OCI-LY3 (cell line): ENCODE results near the gene KLK7.

Source experiments
- H2AFZ ChIP-seq: fragments of 200-600, 300-600 bp; shearing (Covaris generic); 2 replicates; pipeline ENCODE4 v1.6.0; 2014; ENCODE audit warnings: antibody characterized with exemption, low read depth, low read length
- H3K27ac ChIP-seq: fragments of 200-600, 300-600 bp; sonication (generic); 2 replicates; pipeline ENCODE4 v1.5.1; 2014; ENCODE audit warnings: mild to moderate bottlenecking, low read length, moderate library complexity, mixed read lengths
- H3K27me3 ChIP-seq: fragments of 200-600, 300-600 bp; sonication (generic); 2 replicates; pipeline ENCODE4 v1.6.1; 2014; ENCODE audit warnings: low read depth, low read length, mixed read lengths
- H3K36me3 ChIP-seq: fragments of 200-600, 300-600 bp; sonication (generic); replicated peaks from 2 replicates; pipeline ENCODE3; 2014; ENCODE audit warnings: low read depth, low read length, mixed read lengths
- H3K4me1 ChIP-seq: fragments of 300-600, 200-600 bp; sonication (generic); 2 replicates; pipeline ENCODE4 v1.6.1; 2014; ENCODE audit warnings: low read length, mixed read lengths
- H3K4me2 ChIP-seq: fragments of 200-600, 300-600 bp; sonication (generic); 2 replicates; pipeline ENCODE4 v1.6.1; 2014; ENCODE audit warnings: low read length, mixed read lengths
- H3K4me3 ChIP-seq: fragments of 300-600, 200-600 bp; sonication (generic); 2 replicates; pipeline ENCODE4 v1.5.1; 2014; ENCODE audit warnings: antibody characterized with exemption, mild to moderate bottlenecking, low read length, moderate library complexity
- H3K79me2 ChIP-seq: fragments of 300-600, 200-600 bp; shearing (Covaris generic); 2 replicates; pipeline ENCODE4 v1.6.1; 2014; ENCODE audit warnings: mild to moderate bottlenecking, low read length, mixed read lengths
- H3K9ac ChIP-seq: fragments of 300-600, 200-600 bp; shearing (Covaris generic); 2 replicates; pipeline ENCODE4 v1.6.0; 2014; ENCODE audit warnings: mild to moderate bottlenecking, low read length, moderate library complexity
- H3K9me3 ChIP-seq: fragments of 200-600, 300-600 bp; shearing (Covaris generic); 2 replicates; pipeline ENCODE4 v1.6.1; 2014; ENCODE audit warnings: low read length, mixed read lengths; ENCODE audit not compliant: insufficient read depth
- H4K20me1 ChIP-seq: fragments of 200-600, 300-600 bp; sonication (generic); 2 replicates; pipeline ENCODE4 v1.6.1; 2016; ENCODE audit warnings: low read length, mixed read lengths; ENCODE audit not compliant: insufficient read depth
- EZH2phosphoT487 ChIP-seq: fragments of 200-600 bp; shearing (Covaris generic); IDR thresholded peaks from 2 replicates; pipeline ENCODE4 v1.6.1; 2018; ENCODE audit warnings: antibody characterized with exemption, mixed run types, low read depth
- TF ChIP-seq, protein P1 (sequence below): fragments of 200-600, 300-600 bp; sonication (generic); IDR thresholded peaks from 2 replicates; pipeline ENCODE4 v1.5.1; 2014; ENCODE audit warnings: antibody characterized with exemption, low read length, low read depth

KLK7 gene

DNA sequence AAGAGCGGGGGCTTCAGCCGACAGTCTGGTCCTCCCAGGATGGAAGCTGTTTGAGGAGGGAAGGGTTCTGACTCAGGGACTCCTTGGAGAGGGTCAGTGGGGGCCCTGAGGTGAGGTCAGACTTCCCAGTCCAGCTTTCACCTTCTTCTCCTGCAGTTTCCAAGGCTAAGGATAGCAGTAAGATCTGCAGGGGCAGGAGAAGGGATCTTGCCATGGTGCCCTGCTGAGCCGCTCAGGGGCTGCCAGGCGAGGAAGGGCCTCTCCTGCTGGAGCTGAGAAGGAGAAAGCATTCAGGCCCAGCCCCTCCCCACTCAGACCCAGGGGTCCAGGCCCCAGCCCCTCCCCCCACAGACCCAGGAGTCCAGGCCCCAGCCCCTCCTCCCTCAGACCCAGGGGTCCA, 1.5 kb downstream of the KLK7 start:
- H4K20me1 ChIP-seq: no peaks in the 10 kb centered on the region
- no peak for TF ChIP-seq EZH2phosphoT487
- TF ChIP-seq, protein P1, sequence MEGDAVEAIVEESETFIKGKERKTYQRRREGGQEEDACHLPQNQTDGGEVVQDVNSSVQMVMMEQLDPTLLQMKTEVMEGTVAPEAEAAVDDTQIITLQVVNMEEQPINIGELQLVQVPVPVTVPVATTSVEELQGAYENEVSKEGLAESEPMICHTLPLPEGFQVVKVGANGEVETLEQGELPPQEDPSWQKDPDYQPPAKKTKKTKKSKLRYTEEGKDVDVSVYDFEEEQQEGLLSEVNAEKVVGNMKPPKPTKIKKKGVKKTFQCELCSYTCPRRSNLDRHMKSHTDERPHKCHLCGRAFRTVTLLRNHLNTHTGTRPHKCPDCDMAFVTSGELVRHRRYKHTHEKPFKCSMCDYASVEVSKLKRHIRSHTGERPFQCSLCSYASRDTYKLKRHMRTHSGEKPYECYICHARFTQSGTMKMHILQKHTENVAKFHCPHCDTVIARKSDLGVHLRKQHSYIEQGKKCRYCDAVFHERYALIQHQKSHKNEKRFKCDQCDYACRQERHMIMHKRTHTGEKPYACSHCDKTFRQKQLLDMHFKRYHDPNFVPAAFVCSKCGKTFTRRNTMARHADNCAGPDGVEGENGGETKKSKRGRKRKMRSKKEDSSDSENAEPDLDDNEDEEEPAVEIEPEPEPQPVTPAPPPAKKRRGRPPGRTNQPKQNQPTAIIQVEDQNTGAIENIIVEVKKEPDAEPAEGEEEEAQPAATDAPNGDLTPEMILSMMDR: no peak
- no peak overlapping the region for H3K4me2 ChIP-seq

DNA sequence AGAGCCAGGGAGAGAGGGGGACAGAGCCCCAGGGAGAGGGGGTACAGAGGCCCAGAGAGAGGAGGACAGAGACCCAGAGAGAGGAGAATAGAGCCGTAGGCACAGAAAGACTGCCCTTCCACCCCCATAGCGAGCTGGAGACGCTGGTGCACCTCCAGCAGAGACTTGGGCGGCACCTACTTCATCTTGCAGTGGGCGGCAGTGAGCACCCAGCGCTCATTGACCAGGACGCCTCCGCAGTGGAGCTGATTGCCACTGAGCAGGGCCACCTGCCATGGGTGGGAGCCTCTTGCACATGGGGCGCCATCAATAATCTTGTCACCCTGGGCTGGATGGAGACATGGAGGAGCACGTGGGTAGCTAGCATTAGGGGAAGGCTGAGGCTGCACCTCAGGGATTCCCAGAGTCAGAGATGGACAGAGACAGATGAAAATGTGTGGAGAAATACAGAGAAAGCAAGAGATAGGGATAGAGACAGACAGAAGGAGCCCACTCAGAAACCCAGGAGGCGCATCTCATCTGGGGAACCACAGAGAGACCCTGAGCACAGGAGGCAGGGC, 2.0 kb downstream of the KLK7 start:
- TF ChIP-seq, protein P1: no peak
- no peak for TF ChIP-seq EZH2phosphoT487
- H3K36me3 ChIP-seq: no peaks in the 10 kb centered on the region

More for the DNA sequence above, 1.5 kb downstream of the KLK7 start:
- no peak overlapping the region for H3K27ac ChIP-seq
- H3K36me3 ChIP-seq: no peaks in the 10 kb centered on the region
- peaks cover 28% of the 10 kb centered on the region for H3K27me3 ChIP-seq
- no peak overlapping the region for H3K9ac ChIP-seq
- no peak overlapping the region for H2AFZ ChIP-seq
- no peaks in the 10 kb centered on the region for H3K79me2 ChIP-seq
- no peak overlapping the region for H3K4me3 ChIP-seq
- H3K4me1 ChIP-seq: no peaks in the 10 kb centered on the region
- no peaks in the 10 kb centered on the region for H3K9me3 ChIP-seq

DNA sequence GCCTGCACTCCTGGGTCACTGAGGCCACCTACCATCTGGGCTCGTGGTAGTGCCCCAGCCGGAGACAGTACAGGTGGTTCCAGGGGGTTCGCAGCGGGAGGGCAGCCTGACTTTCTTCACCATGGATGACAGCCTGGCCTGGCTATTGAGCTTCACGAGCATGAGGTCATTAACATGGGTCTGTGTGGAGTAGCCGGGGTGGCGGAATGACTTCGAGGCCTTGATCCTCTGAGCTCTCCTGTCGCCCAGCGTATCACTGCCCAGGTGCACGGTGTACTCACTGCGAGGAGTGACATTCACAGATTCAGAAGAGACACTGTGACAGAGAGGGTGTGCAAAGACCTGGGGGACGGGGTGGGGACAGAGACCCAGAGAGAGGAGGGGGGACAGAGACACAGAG, 3.5 kb downstream of the KLK7 start:
- H3K4me2 ChIP-seq: no peak overlapping the region
- H3K36me3 ChIP-seq: no peaks in the 10 kb centered on the region
- peaks cover 30% of the 10 kb centered on the region for H3K27me3 ChIP-seq
- no peak overlapping the region for H3K27ac ChIP-seq
- H3K79me2 ChIP-seq: no peaks in the 10 kb centered on the region
- H3K4me3 ChIP-seq: no peak overlapping the region
- H3K9ac ChIP-seq: no peak overlapping the region
- TF ChIP-seq, protein P1: no peak
- no peak for TF ChIP-seq EZH2phosphoT487
- H3K4me1 ChIP-seq: no peaks in the 10 kb centered on the region
- H2AFZ ChIP-seq: no peak overlapping the region
- no peaks in the 10 kb centered on the region for H3K9me3 ChIP-seq
- no peaks in the 10 kb centered on the region for H4K20me1 ChIP-seq

More for the DNA sequence above, 2.0 kb downstream of the KLK7 start:
- no peak overlapping the region for H3K4me2 ChIP-seq
- H3K9me3 ChIP-seq: no peaks in the 10 kb centered on the region
- H3K4me1 ChIP-seq: no peaks in the 10 kb centered on the region
- H3K27me3 ChIP-seq: peaks cover 29% of the 10 kb centered on the region
- H3K9ac ChIP-seq: no peak overlapping the region
- H3K79me2 ChIP-seq: no peaks in the 10 kb centered on the region
- H4K20me1 ChIP-seq: no peaks in the 10 kb centered on the region
- no peak overlapping the region for H2AFZ ChIP-seq
- no peak overlapping the region for H3K4me3 ChIP-seq
- H3K27ac ChIP-seq: no peak overlapping the region

DNA sequence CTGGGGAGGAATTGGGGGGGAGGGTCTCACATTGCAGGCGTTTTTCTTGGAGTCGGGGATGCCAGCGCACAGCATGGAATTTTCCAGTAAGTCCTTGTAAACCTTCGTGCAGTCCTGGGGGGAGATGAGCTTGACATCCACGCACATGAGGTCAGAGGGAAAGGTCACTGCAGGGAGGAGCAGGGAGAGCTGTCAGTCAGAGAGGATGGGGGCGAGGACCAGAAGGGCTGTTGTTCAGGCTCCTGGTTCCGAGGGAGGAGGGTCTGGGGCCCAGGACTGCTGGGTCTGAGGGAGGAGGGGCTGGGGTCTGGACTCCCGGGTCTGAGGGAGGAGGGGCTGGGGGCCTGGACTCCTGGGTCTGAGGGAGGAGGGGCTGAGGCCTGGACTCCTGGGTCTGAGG, 4.0 kb downstream of the KLK7 start:
- no peak for TF ChIP-seq EZH2phosphoT487
- TF ChIP-seq, protein P1: no peak
- Histone ChIP-seq H3K27me3 (peaks cover 30% of the 10 kb centered on the region), H3K4me3 (no peak overlapping the region), H3K27ac (no peak overlapping the region), H4K20me1 (no peaks in the 10 kb centered on the region), H2AFZ (no peak overlapping the region), H3K36me3 (no peaks in the 10 kb centered on the region), H3K9ac (no peak overlapping the region), H3K4me2 (no peak overlapping the region), H3K4me1 (no peaks in the 10 kb centered on the region), H3K79me2 (no peaks in the 10 kb centered on the region), H3K9me3 (no peaks in the 10 kb centered on the region)
